ENCODE measurements around the gene ANKS1B.

Gene ANKS1B

GRCh38 chr12:99066726-99067125 is 918.0 kb downstream of the ANKS1B start:
- no peak for TF ChIP-seq CTCF (IDR thresholded peaks at IDR 0.05; ENCODE audit: extremely low read depth, insufficient read depth, missing control alignments)
- in situ Hi-C loops (cut with MboI; ENCODE audit: low pct_unique_long_range_greater_than_20kb, low sequenced_read_pairs, unreplicated experiment) = no loop called here
- DNase-seq (ENCODE audit: low spot score) = no peak

GRCh38 chr12:99063182-99063581 is 921.6 kb downstream of the ANKS1B start:
- TF ChIP-seq CTCF (IDR thresholded peaks at IDR 0.05; ENCODE audit: extremely low read depth, insufficient read depth, missing control alignments) = no peak
- DNase-seq (ENCODE audit: low spot score) = no peak
- in situ Hi-C loops (cut with MboI; ENCODE audit: low pct_unique_long_range_greater_than_20kb, low sequenced_read_pairs, unreplicated experiment) = no loop called here

- DNase-seq (ENCODE audit: low spot score) = no peak
- no peak for TF ChIP-seq CTCF (IDR thresholded peaks at IDR 0.05; ENCODE audit: extremely low read depth, insufficient read depth, missing control alignments)
- in situ Hi-C loops (cut with MboI; ENCODE audit: low pct_unique_long_range_greater_than_20kb, low sequenced_read_pairs, unreplicated experiment) = no loop called here
Measured at GRCh38 chr12:99059824-99060511, 924.8 kb downstream of the ANKS1B start.

GRCh38 chr12:99057670-99058069 is 927.1 kb downstream of the ANKS1B start:
- no peak for TF ChIP-seq CTCF (IDR thresholded peaks at IDR 0.05; ENCODE audit: extremely low read depth, insufficient read depth, missing control alignments)
- DNase-seq (ENCODE audit: low spot score) = no peak
- in situ Hi-C loops (cut with MboI; ENCODE audit: low pct_unique_long_range_greater_than_20kb, low sequenced_read_pairs, unreplicated experiment) = no loop called here

GRCh38 chr12:99056186-99056585 is 928.5 kb downstream of the ANKS1B start:
- no peak for TF ChIP-seq CTCF (IDR thresholded peaks at IDR 0.05; ENCODE audit: extremely low read depth, insufficient read depth, missing control alignments)
- DNase-seq (ENCODE audit: low spot score) = no peak
- in situ Hi-C loops (cut with MboI; ENCODE audit: low pct_unique_long_range_greater_than_20kb, low sequenced_read_pairs, unreplicated experiment) = no loop called here

GRCh38 chr12:99055299-99055698 is 929.4 kb downstream of the ANKS1B start:
- in situ Hi-C loops (cut with MboI; ENCODE audit: low pct_unique_long_range_greater_than_20kb, low sequenced_read_pairs, unreplicated experiment) = no loop called here
- no peak for TF ChIP-seq CTCF (IDR thresholded peaks at IDR 0.05; ENCODE audit: extremely low read depth, insufficient read depth, missing control alignments)
- DNase-seq (ENCODE audit: low spot score) = no peak

Measured in GM13977 (cell line).